OCI-LY1 (cell line): Measurements from ENCODE around the gene NEIL1.
"Not testable (repeated sequence)": the region's sequence is repeated elsewhere in the genome, so short reads cannot be mapped to it uniquely, and the experiment has no call there.

Experiments
- H2AFZ ChIP-seq: fragments of 200-600 bp; sonication (generic), shearing (Covaris generic); 2 replicates; pipeline ENCODE4 v1.6.0; 2014; ENCODE audit warnings: antibody characterized with exemption, mild to moderate bottlenecking, low read length
- H3F3A ChIP-seq: fragments of 200-600 bp; sonication (generic), shearing (Covaris generic); 2 replicates; pipeline ENCODE4 v1.6.0; 2014; ENCODE audit warnings: mild to moderate bottlenecking, antibody characterized with exemption, low read length, moderate library complexity; ENCODE audit not compliant: insufficient read depth
- H3K27ac ChIP-seq: fragments of 200-600 bp; sonication (generic); 2 replicates; pipeline ENCODE4 v1.5.1; 2014; ENCODE audit warnings: low read length, mixed run types, mild to moderate bottlenecking, low read depth; ENCODE audit not compliant: poor library complexity, severe bottlenecking
- H3K27me3 ChIP-seq: fragments of 200-600 bp; sonication (generic); 2 replicates; pipeline ENCODE4 v1.6.0; 2014; ENCODE audit warnings: antibody characterized with exemption, mild to moderate bottlenecking, low read length, moderate library complexity; ENCODE audit not compliant: insufficient read depth
- H3K36me3 ChIP-seq: fragments of 200-600 bp; sonication (generic); 2 replicates; pipeline ENCODE4 v1.6.1; 2014; ENCODE audit warnings: mild to moderate bottlenecking, antibody characterized with exemption, low read length, moderate library complexity, mixed read lengths; ENCODE audit not compliant: insufficient read depth
- H3K4me1 ChIP-seq: fragments of 200-600 bp; sonication (generic); 2 replicates; pipeline ENCODE4 v1.5.1; 2014; ENCODE audit warnings: mild to moderate bottlenecking, low read length, moderate library complexity; ENCODE audit not compliant: insufficient read depth, severe bottlenecking
- H3K4me2 ChIP-seq: fragments of 200-600 bp; sonication (generic), shearing (Covaris generic); 2 replicates; pipeline ENCODE4 v1.6.1; 2014; ENCODE audit warnings: low read length
- H3K4me3 ChIP-seq: fragments of 200-600 bp; sonication (generic); 2 replicates; pipeline ENCODE4 v1.5.1; 2014; ENCODE audit warnings: low read length, low read depth, mild to moderate bottlenecking, mixed read lengths; ENCODE audit not compliant: poor library complexity, severe bottlenecking
- H3K79me2 ChIP-seq: fragments of 200-600 bp; shearing (Covaris generic); 2 replicates; pipeline ENCODE4 v1.6.1; 2016; ENCODE audit warnings: mixed run types, low read length, mixed read lengths; ENCODE audit not compliant: insufficient read depth
- H3K9ac ChIP-seq: fragments of 200-600 bp; sonication (generic), shearing (Covaris generic); 2 replicates; pipeline ENCODE4 v1.6.1; 2014; ENCODE audit warnings: mild to moderate bottlenecking, low read length, mixed read lengths
- H3K9me2 ChIP-seq: fragments of 200-600 bp; sonication (generic), shearing (Covaris generic); 2 replicates; pipeline ENCODE4 v1.6.1; 2014; ENCODE audit warnings: low read depth, mild to moderate bottlenecking, low read length, mixed read lengths
- H3K9me3 ChIP-seq: fragments of 200-600 bp; shearing (Covaris generic); 2 replicates; pipeline ENCODE4 v1.6.1; 2014; ENCODE audit warnings: low read length, mixed read lengths
- H4K20me1 ChIP-seq: fragments of 200-600 bp; sonication (generic), shearing (Covaris generic); 2 replicates; pipeline ENCODE4 v1.6.0; 2016; ENCODE audit warnings: mild to moderate bottlenecking, low read length; ENCODE audit not compliant: insufficient read depth
- CTCF ChIP-seq: fragments of 200-600 bp; sonication (generic), shearing (Covaris generic); IDR thresholded peaks from 2 replicates; pipeline ENCODE4 v1.5.1; 2017; ENCODE audit warnings: mild to moderate bottlenecking, antibody characterized with exemption, low read length, moderate library complexity, mixed read lengths
- EZH2 ChIP-seq: fragments of 200-600 bp; sonication (generic), shearing (Covaris generic); IDR thresholded peaks from 2 replicates; pipeline ENCODE4 v1.8.0; 2017; ENCODE audit warnings: borderline replicate concordance, mixed run types, mild to moderate bottlenecking, antibody characterized with exemption, low read length, moderate library complexity, mixed read lengths

Gene NEIL1

GRCh38 chr15:75346796-75347221 is at the start of gene NEIL1:
TSS of gene NEIL1 (plus strand) at chr15:75347039. CDS start at chr15:75348906, 1,867 bp downstream.
- Histone ChIP-seq H3K4me2 (peak within 1 kb of the TSS; percentile 82), H2AFZ (no peak within 1 kb of the TSS), H3K9me2 (no peaks in the 10 kb centered on the region), H3F3A (no peaks in the 10 kb centered on the region), H3K36me3 (peaks cover 31% of the 10 kb centered on the region), H3K9me3 (no peaks in the 10 kb centered on the region), H3K27me3 (no peaks in the 10 kb centered on the region), H4K20me1 (no peaks in the 10 kb centered on the region), H3K79me2 (no peaks in the 10 kb centered on the region), H3K9ac (peak within 1 kb of the TSS; percentile 93), H3K4me1 (peaks cover 49% of the 10 kb centered on the region), H3K4me3 (peak within 1 kb of the TSS; percentile 90), H3K27ac (peak within 1 kb of the TSS; percentile 93)
- no peak for TF ChIP-seq EZH2
- no peak for TF ChIP-seq CTCF

- not testable (repeated sequence) for H3K4me3 ChIP-seq, H4K20me1 ChIP-seq, H3K27ac ChIP-seq, H3K36me3 ChIP-seq, H3K9ac ChIP-seq, H3K4me2 ChIP-seq, H3K79me2 ChIP-seq, H3K27me3 ChIP-seq, H3K4me1 ChIP-seq, H3K9me2 ChIP-seq, H2AFZ ChIP-seq, H3K9me3 ChIP-seq, H3F3A ChIP-seq
Observed at GRCh38 chr15:75298541-75299310, 48.1 kb upstream of the NEIL1 start.

GRCh38 chr15:75299311-75299688 is 47.5 kb upstream of the NEIL1 start:
- TF ChIP-seq CTCF, result peak; percentile 46
- not testable (repeated sequence) for H3F3A ChIP-seq, H3K79me2 ChIP-seq, H3K9me3 ChIP-seq, H3K27me3 ChIP-seq, H3K36me3 ChIP-seq, H3K9me2 ChIP-seq, H2AFZ ChIP-seq, H3K4me1 ChIP-seq, H3K9ac ChIP-seq, H3K4me2 ChIP-seq, H4K20me1 ChIP-seq, H3K4me3 ChIP-seq, H3K27ac ChIP-seq

GRCh38 chr15:75300026-75300425 is 46.8 kb upstream of the NEIL1 start:
- not testable (repeated sequence) for H3K4me1 ChIP-seq

More at GRCh38 chr15:75300026-75300425, 46.8 kb upstream of the NEIL1 start:
- H3K9ac ChIP-seq, H3K27me3 ChIP-seq, H3K4me2 ChIP-seq, H3K4me3 ChIP-seq, H3F3A ChIP-seq, H3K79me2 ChIP-seq, H3K36me3 ChIP-seq, H2AFZ ChIP-seq, H3K9me2 ChIP-seq, H3K9me3 ChIP-seq, H4K20me1 ChIP-seq, H3K27ac ChIP-seq: not testable (repeated sequence)
